NB4 (cell line): Measurements from ENCODE around the gene PFN3.
A peak's percentile ranks its signal among the peaks of the same experiment; 100 is the strongest.

Experiments used
- DNase-seq: peaks from one replicate; pipeline ENCODE4 v3.0.0; 2010; ENCODE audit warnings: low read depth
- H3K4me3 ChIP-seq: one replicate; pipeline ENCODE4 v1.5.1; 2011; ENCODE audit warnings: mild to moderate bottlenecking, low read depth, low read length, moderate library complexity
- CTCF ChIP-seq: IDR thresholded peaks from one replicate; pipeline ENCODE4 v1.5.1; 2012; ENCODE audit warnings: low read depth, low read length
- MAX ChIP-seq: IDR thresholded peaks from 2 replicates; pipeline ENCODE4 v1.6.1; 2011; ENCODE audit warnings: low read depth, low read length
- MYC ChIP-seq: IDR thresholded peaks from 2 replicates; pipeline ENCODE4 v1.6.1; 2011; ENCODE audit warnings: low read depth, low read length
- POLR2A ChIP-seq: IDR thresholded peaks from 2 replicates; pipeline ENCODE4 v1.6.1; 2011; ENCODE audit warnings: mild to moderate bottlenecking; ENCODE audit not compliant: insufficient read length; ENCODE audit errors: extremely low read depth

The PFN3 gene

GRCh38 chr5:177446200-177447065 is 46.0 kb upstream of the PFN3 start, which contains the start of gene PRR7:
Gene PRR7 (plus strand): TSS chr5:177446814. CDS start chr5:177455068, 8,254 bp downstream.
- DNase-seq, result peak; percentile 80

GRCh38 chr5:177445917-177446199 is 45.4 kb upstream of the PFN3 start:
- no peak for TF ChIP-seq CTCF
- TF ChIP-seq MYC, result no peak
- TF ChIP-seq MAX, result no peak
- TF ChIP-seq POLR2A, result no peak
- peak overlapping the region; percentile 54 for H3K4me3 ChIP-seq
- no peak for DNase-seq

More at GRCh38 chr5:177446200-177447065, 46.0 kb upstream of the PFN3 start, which contains the start of gene PRR7:
- H3K4me3 ChIP-seq, result peak within 1 kb of the TSS; percentile 55
- TF ChIP-seq MYC (no peak), MAX (peak; percentile 10; the same call in 1 of the 2 replicates), CTCF (no peak), POLR2A (peak; percentile 28)

GRCh38 chr5:177445052-177445916 is 44.8 kb upstream of the PFN3 start:
- peak; percentile 49 for DNase-seq
- H3K4me3 ChIP-seq, result no peak overlapping the region
- TF ChIP-seq MAX, result no peak
- TF ChIP-seq MYC, result no peak
- TF ChIP-seq CTCF, result no peak
- no peak for TF ChIP-seq POLR2A

GRCh38 chr5:177444106-177445051 is 43.9 kb upstream of the PFN3 start:
- peak; percentile 10 for TF ChIP-seq POLR2A
- no peak for TF ChIP-seq MAX
- TF ChIP-seq CTCF, result no peak
- no peak for TF ChIP-seq MYC
- peak; percentile 39 for DNase-seq
- H3K4me3 ChIP-seq, result no peak overlapping the region

GRCh38 chr5:177443144-177443983 is 42.9 kb upstream of the PFN3 start:
- TF ChIP-seq MYC (no peak), MAX (no peak), CTCF (no peak), POLR2A (no peak)
- DNase-seq, result no peak
- no peak overlapping the region for H3K4me3 ChIP-seq
